HepG2 (cell line): ENCODE results near the gene AMZ1. TPM values are rescaled to one million over a fixed set of nuclear protein-coding genes. Genes with fewer than 3 reads are reported as not detected.

Source experiments
- ATAC-seq: fragments of 200-7000 bp; cut with Tn5 transposase; 3 replicates; pipeline ENCODE4 v1.9.1; 2020; ENCODE audit warnings: mild to moderate bottlenecking, moderate library complexity
- BruUV-seq: library from RNA; stranded (reverse); fragments of 400-500 nt; replicated peaks from 2 replicates; lab custom pipeline; 2021; lab: Mats Ljungman, UMichigan
- CTCF ChIA-PET: fragments of 300-600 bp; formaldehyde crosslinking; extraction: SDS; loops from one replicate; lab custom pipeline; 2021; ENCODE audit warnings: low total read pairs, inconsistent platforms, low intra/inter-chr PET ratio; lab: Yijun Ruan, JAX
- POLR2A ChIA-PET: fragments of 350-600 bp; sonication (Branson Sonifier 250); formaldehyde crosslinking; loops from one replicate; lab custom pipeline; 2020; ENCODE audit warnings: antibody characterized with exemption, inconsistent platforms; lab: Yijun Ruan, JAX
- DNase-seq: peaks from one replicate; pipeline ENCODE4 v3.0.0-alpha.2; 2015; ENCODE audit warnings: low spot score
- FAIRE-seq: peaks from 3 replicates; lab custom pipeline; 2011; peaks lifted over from hg19 to GRCh38; lab: Jason Lieb, UNC
- H2AFZ ChIP-seq: one replicate; pipeline ENCODE4 v1.6.1; 2011; ENCODE audit warnings: low read length, inconsistent platforms
- H3K27ac ChIP-seq: fragments of 300-600 bp; 3 replicates; pipeline ENCODE4 v1.8.0; 2011; ENCODE audit warnings: mixed run types, mild to moderate bottlenecking, mixed read lengths, low read length, inconsistent platforms; ENCODE audit not compliant: insufficient read depth; ENCODE audit errors: extremely low read length
- H3K27me3 ChIP-seq, 2 experiments: fragments of 200-600 bp in 1 of 2; 2 replicates in 1 of 2; 3 replicates in 1 of 2; pipeline versions ENCODE4 v1.6.0 to v1.8.0; 2011; ENCODE audit warnings: low read length in 2 of 2, mild to moderate bottlenecking in 2 of 2, moderate library complexity in 2 of 2, inconsistent platforms in 1 of 2; ENCODE audit not compliant: insufficient read depth in 2 of 2, control insufficient read depth in 1 of 2
- H3K36me3 ChIP-seq, 2 experiments: fragments of 200-600 bp in 1 of 2; replicated peaks in 1 of 2; 2 replicates in 1 of 2; 3 replicates in 1 of 2; pipeline versions ENCODE4 v1.5.1 to v1.8.0; 2011; ENCODE audit warnings: low read length in 2 of 2, inconsistent platforms in 1 of 2; ENCODE audit not compliant: insufficient read depth in 2 of 2, control insufficient read depth in 1 of 2
- H3K4me1 ChIP-seq: 2 replicates; pipeline ENCODE4 v1.5.1; 2012; ENCODE audit warnings: low read length, inconsistent platforms; ENCODE audit not compliant: insufficient read depth
- H3K4me2 ChIP-seq: 2 replicates; pipeline ENCODE4 v1.6.0; 2011; ENCODE audit warnings: low read depth, low read length, inconsistent platforms
- H3K4me3 ChIP-seq, 3 experiments: fragments of 200-600 bp in 1 of 3; sonication (generic), shearing (Covaris generic) in 1 of 3; replicated peaks in 1 of 3; 2 replicates each; pipeline ENCODE4 v1.5.1; 2011 to 2016; ENCODE audit warnings: low read length in 3 of 3, inconsistent platforms in 2 of 3, low read depth in 2 of 3, mild to moderate bottlenecking in 2 of 3, control low read depth in 1 of 3, mixed read lengths in 1 of 3; ENCODE audit not compliant: insufficient read depth in 1 of 3
- H3K79me2 ChIP-seq: one replicate; pipeline ENCODE4 v1.6.1; 2011; ENCODE audit warnings: low read length, inconsistent platforms; ENCODE audit not compliant: insufficient read depth
- H3K9ac ChIP-seq: 2 replicates; pipeline ENCODE4 v1.6.0; 2011; ENCODE audit warnings: mild to moderate bottlenecking, low read depth, low read length, inconsistent platforms; ENCODE audit not compliant: insufficient read depth
- H3K9me3 ChIP-seq: 2 replicates; pipeline ENCODE4 v1.5.1; 2012; ENCODE audit warnings: mild to moderate bottlenecking, low read length
- H4K20me1 ChIP-seq: 2 replicates; pipeline ENCODE4 v1.6.0; 2011; ENCODE audit warnings: inconsistent platforms, mild to moderate bottlenecking, low read length, moderate library complexity; ENCODE audit not compliant: insufficient read depth
- HNRNPK ChIP-seq: fragments of 200-400 bp; formaldehyde crosslinking; IDR thresholded peaks from 2 replicates; pipeline ENCODE4 v1.6.1; 2018; ENCODE audit warnings: low read length, low read depth, moderate library complexity, mild to moderate bottlenecking; ENCODE audit not compliant: poor library complexity, severe bottlenecking
- HOXA3 ChIP-seq: sonication (generic); formaldehyde crosslinking; IDR thresholded peaks from 2 replicates; pipeline ENCODE4 v1.5.0; 2020; ENCODE audit warnings: missing genetic modification reagents
- PLRG1 ChIP-seq: fragments of 450-650 bp; conservative IDR thresholded peaks from 2 replicates; pipeline ENCODE4 v1.6.1; 2016
- SAP130 ChIP-seq: IDR thresholded peaks from 2 replicates; pipeline ENCODE4 v1.6.1; 2016; ENCODE audit warnings: low read depth
- ZNF687 ChIP-seq: sonication (generic); formaldehyde crosslinking; IDR thresholded peaks from 2 replicates; pipeline ENCODE4 v1.5.1; 2020; ENCODE audit warnings: mild to moderate bottlenecking, missing genetic modification reagents, moderate library complexity
- ZNF777 ChIP-seq: sonication (generic); formaldehyde crosslinking; IDR thresholded peaks from 2 replicates; pipeline ENCODE4 v1.4.0; 2020; ENCODE audit warnings: missing genetic modification reagents
- WGBS: methylation state at CpG from one replicate; pipeline ENCODE4 v1.1.6; 2017; ENCODE audit warnings: low lambda C conversion rate; 5-methylcytosine and 5-hydroxymethylcytosine counted together
- in situ Hi-C: cut with HindIII; loops from 2 replicates; pipeline ENCODE4 v1.10.0; 2017; ENCODE audit warnings: low pct_unique_long_range_greater_than_20kb; ENCODE audit not compliant: extremely low pct_ligation_motif_present
- intact Hi-C: fragments of 100-400 bp; cut with micrococcal nuclease; formaldehyde crosslinking; loops from one replicate; pipeline ENCODE4 v1.10.0; 2022; ENCODE audit not compliant: unreplicated experiment
- polyA plus RNA-seq, 8 experiments: library from polyadenylated mRNA; depleted of rRNA in 3 of 8; stranded (reverse) in 7 of 8; unstranded in 1 of 8; fragments of >200 nt; fragmentation: Illumina TruSeq in 4 of 8; extraction: Trizol in 4 of 8; gene quantifications; 2 replicates each; pipeline versions ENCODE4 v1.2.1 to v1.2.3, GENCODE V29; 2011 to 2016; ENCODE audit warnings: low read depth in 4 of 8, missing spikeins in 1 of 8, mixed read lengths in 1 of 8; ENCODE audit not compliant: insufficient read depth in 1 of 8
- total RNA-seq, 5 experiments: library from RNA; depleted of rRNA; stranded (reverse); fragments of >200 nt; fragmentation: Illumina TruSeq; extraction: Trizol; gene quantifications; 2 replicates each; pipeline ENCODE4 v1.2.3, GENCODE V29; 2016; ENCODE audit warnings: low read depth in 1 of 5

Gene AMZ1
- total and polyA plus RNA-seq, 2 of the 13 experiments (the other 11 are each of a cell fraction or from before 2014, with no cell fraction given), result 0.03 TPM; not detected in 1

- Histone ChIP-seq H3K4me2 (no peak overlapping the region), H3K79me2 (no peaks in the 10 kb centered on the region), H4K20me1 (no peaks in the 10 kb centered on the region), H3K27me3 (peaks cover 8 to 58% of the 10 kb centered on the region in 2 experiments; a peak in 4 of 5 replicates), H3K36me3 (no peaks in the 10 kb centered on the region), H3K9me3 (no peaks in the 10 kb centered on the region), H3K27ac (no peak overlapping the region), H3K4me3 (no peak overlapping the region), H3K4me1 (peaks cover 15% of the 10 kb centered on the region), H2AFZ (no peak overlapping the region), H3K9ac (no peak overlapping the region)
- ATAC-seq, result peak; percentile 33
- intact Hi-C loops (loop anchor here (1.0 to 5.0 kb wide), 2 partner anchors 115 to 230 kb away; no protein-coding TSS in a partner anchor), in situ Hi-C loops (no loop called here)
- FAIRE-seq, result no peak
- CTCF ChIA-PET, result no interaction called here
- no TSS peak for BruUV-seq
- TF ChIP-seq HNRNPK (no peak), ZNF777 (CRISPR knock-in tag) (peak; percentile 20; the same call in 1 of the 2 replicates), ZNF687 (CRISPR knock-in tag) (peak; percentile 16; the same call in 1 of the 2 replicates), PLRG1 (no peak), SAP130 (CRISPR knock-in tag) (no peak), HOXA3 (CRISPR knock-in tag) (no peak)
- WGBS, result 27% methylated on average over 4 of the region's 27 CpGs
- POLR2A ChIA-PET, result interaction anchor here (1.1 to 1.5 kb wide), 2 partner anchors 10 to 73 kb away, joined by 3 to 4 read pairs; no protein-coding TSS in a partner anchor
- no peak for DNase-seq
Observed at GRCh38 chr7:2681929-2682799, 5.8 kb upstream of the AMZ1 start.
